Cardiac fibroblast (primary cell): Measurements from ENCODE around the gene FAM13A.

Experiments used
- DNase-seq, 2 donors: peaks; one replicate each; pipeline versions ENCODE4 v3.0.0 to v3.0.0-alpha.2; 2010; ENCODE audit warnings: low read depth in 2 of 2
- H3K4me3 ChIP-seq, 2 donors: replicated peaks in 1 of 2; 1 replicate in 1 of 2; 2 replicates in 1 of 2; pipeline ENCODE4 v1.5.1; 2011; ENCODE audit warnings: low read depth in 2 of 2, low read length in 2 of 2, mild to moderate bottlenecking in 2 of 2, moderate library complexity in 1 of 2
- CTCF ChIP-seq: IDR thresholded peaks from one replicate; pipeline ENCODE4 v1.5.1; 2011; ENCODE audit warnings: low read depth, mild to moderate bottlenecking, low read length, inconsistent platforms

Gene FAM13A

GRCh38 chr4:88794952-88795351 is 262.0 kb downstream of the FAM13A start:
- no peak for TF ChIP-seq CTCF
- H3K4me3 ChIP-seq: no peak overlapping the region
- DNase-seq: peak in 1 of 2 donors; percentile 17

GRCh38 chr4:88794087-88794690 is 262.8 kb downstream of the FAM13A start:
- no peak for TF ChIP-seq CTCF
- DNase-seq: no peak
- H3K4me3 ChIP-seq: no peak overlapping the region

- no peak for DNase-seq
- no peak overlapping the region for H3K4me3 ChIP-seq
Measured at GRCh38 chr4:88793475-88793874, 263.5 kb downstream of the FAM13A start.

GRCh38 chr4:88792821-88793220 is 264.2 kb downstream of the FAM13A start:
- DNase-seq: peak; percentile 18 to 74

More at GRCh38 chr4:88793475-88793874, 263.5 kb downstream of the FAM13A start:
- no peak for TF ChIP-seq CTCF

GRCh38 chr4:88792268-88792781 is 264.7 kb downstream of the FAM13A start:
- H3K4me3 ChIP-seq: no peak overlapping the region
- no peak for TF ChIP-seq CTCF
- peak; percentile 76 to 96 for DNase-seq

More at GRCh38 chr4:88792821-88793220, 264.2 kb downstream of the FAM13A start:
- TF ChIP-seq CTCF: no peak
- no peak overlapping the region for H3K4me3 ChIP-seq

- peak; percentile 7 for TF ChIP-seq CTCF
- DNase-seq: peak; percentile 29 to 47
- H3K4me3 ChIP-seq: no peak overlapping the region
Measured at GRCh38 chr4:88791274-88791673, 265.7 kb downstream of the FAM13A start.

GRCh38 chr4:88788895-88789294 is 268.1 kb downstream of the FAM13A start:
- TF ChIP-seq CTCF: no peak
- no peak for DNase-seq
- H3K4me3 ChIP-seq: no peak overlapping the region
